Measurements from ENCODE around the gene PDE1A.

DNA sequence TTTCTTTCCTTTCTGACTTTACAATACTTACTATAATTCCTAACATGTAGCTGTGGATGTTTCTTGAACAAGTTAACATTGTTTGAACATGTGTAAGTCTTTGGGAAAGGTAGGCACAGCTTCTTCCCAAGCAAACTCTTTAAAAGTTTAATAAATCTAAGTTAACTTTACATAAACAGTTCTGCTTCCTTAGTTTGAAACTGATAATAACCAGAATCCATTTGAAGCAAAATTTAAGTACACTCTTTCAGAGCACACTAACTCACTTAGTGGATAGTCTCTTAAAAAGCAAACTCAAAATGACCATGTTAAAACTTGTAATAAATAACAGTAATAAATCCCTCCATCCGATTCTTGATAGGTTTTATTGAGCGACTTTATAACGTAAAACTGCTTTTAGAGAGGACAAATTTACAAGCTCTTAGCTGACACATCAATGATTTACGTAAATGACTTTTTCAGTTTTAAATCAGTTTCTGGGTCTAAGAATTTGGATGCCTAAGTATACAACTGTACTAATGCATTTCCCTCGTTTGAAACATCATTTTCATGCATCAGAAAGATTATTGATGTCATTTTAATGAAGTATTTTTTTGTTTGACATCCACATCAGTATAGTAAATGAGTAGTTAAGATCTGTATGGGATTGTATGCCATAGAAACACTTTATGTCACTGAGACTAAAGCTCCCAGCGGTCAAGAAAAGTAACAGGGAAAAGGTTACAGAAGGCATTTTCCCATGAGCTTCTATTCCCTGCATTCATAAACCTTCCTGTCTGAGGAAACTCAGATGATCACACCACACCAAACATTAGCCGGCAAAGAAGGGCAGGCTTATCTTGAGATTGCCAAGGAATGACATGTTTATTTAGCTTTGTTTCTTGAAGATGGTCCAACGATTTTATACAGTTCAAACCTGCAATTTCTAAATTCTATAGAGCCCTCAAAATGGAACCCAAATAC, 67.5 kb downstream of the PDE1A start:
- no peak for TF ChIP-seq POLR2A (IDR thresholded peaks at IDR 0.05)
- TF ChIP-seq, protein P1, sequence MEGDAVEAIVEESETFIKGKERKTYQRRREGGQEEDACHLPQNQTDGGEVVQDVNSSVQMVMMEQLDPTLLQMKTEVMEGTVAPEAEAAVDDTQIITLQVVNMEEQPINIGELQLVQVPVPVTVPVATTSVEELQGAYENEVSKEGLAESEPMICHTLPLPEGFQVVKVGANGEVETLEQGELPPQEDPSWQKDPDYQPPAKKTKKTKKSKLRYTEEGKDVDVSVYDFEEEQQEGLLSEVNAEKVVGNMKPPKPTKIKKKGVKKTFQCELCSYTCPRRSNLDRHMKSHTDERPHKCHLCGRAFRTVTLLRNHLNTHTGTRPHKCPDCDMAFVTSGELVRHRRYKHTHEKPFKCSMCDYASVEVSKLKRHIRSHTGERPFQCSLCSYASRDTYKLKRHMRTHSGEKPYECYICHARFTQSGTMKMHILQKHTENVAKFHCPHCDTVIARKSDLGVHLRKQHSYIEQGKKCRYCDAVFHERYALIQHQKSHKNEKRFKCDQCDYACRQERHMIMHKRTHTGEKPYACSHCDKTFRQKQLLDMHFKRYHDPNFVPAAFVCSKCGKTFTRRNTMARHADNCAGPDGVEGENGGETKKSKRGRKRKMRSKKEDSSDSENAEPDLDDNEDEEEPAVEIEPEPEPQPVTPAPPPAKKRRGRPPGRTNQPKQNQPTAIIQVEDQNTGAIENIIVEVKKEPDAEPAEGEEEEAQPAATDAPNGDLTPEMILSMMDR (IDR thresholded peaks at IDR 0.05): no peak

Measured in adrenal gland (tissue), 5 donors.